Stomach smooth muscle (tissue), 2 donors: Measurements from ENCODE around the gene RILPL1.

Experiments
- H3K27ac ChIP-seq: one replicate; pipeline ENCODE4 v1.7.0; 2013; ENCODE audit warnings: mild to moderate bottlenecking, low read length, inconsistent platforms
- H3K27me3 ChIP-seq, 2 donors: one replicate each; pipeline ENCODE4 v1.7.0; 2013; ENCODE audit warnings: low read length in 2 of 2; ENCODE audit not compliant: insufficient read depth in 2 of 2, control insufficient read depth in 1 of 2
- H3K36me3 ChIP-seq, 2 donors: one replicate each; pipeline ENCODE4 v1.7.0; 2013; ENCODE audit warnings: low read length in 2 of 2; ENCODE audit not compliant: control insufficient read depth in 2 of 2, insufficient read depth in 2 of 2
- H3K4me1 ChIP-seq: one replicate; pipeline ENCODE4 v1.7.0; 2013; ENCODE audit warnings: low read length; ENCODE audit not compliant: control insufficient read depth, insufficient read depth
- H3K4me3 ChIP-seq, 2 donors: one replicate each; pipeline ENCODE4 v1.7.0; 2013; ENCODE audit warnings: low read length in 2 of 2
- H3K9ac ChIP-seq, 2 donors: one replicate each; pipeline ENCODE4 v1.7.0; 2013; ENCODE audit warnings: low read length in 2 of 2, mild to moderate bottlenecking in 1 of 2
- H3K9me3 ChIP-seq, 2 donors: one replicate each; pipeline ENCODE4 v1.7.0; 2013; ENCODE audit warnings: low read length in 2 of 2; ENCODE audit not compliant: control insufficient read depth in 2 of 2
- donor health status: healthy.
- donor health status: Pancreatic carcinoma.

RILPL1 gene

GRCh38 chr12:123530668-123531067, 2.9 kb downstream of the RILPL1 start:
- Histone ChIP-seq H3K27me3 (no peaks in the 10 kb centered on the region), H3K4me3 (peak overlapping the region in 1 of 2 donors; percentile 35), H3K9me3 (no peaks in the 10 kb centered on the region), H3K27ac (no peak overlapping the region), H3K36me3 (peaks cover 0 to 2% of the 10 kb centered on the region in 2 donors), H3K9ac (no peak overlapping the region), H3K4me1 (peaks cover 24% of the 10 kb centered on the region)

- no peak overlapping the region for H3K9ac ChIP-seq
- peaks cover 0 to 2% of the 10 kb centered on the region in 2 donors for H3K36me3 ChIP-seq
- no peak overlapping the region for H3K27ac ChIP-seq
- peaks cover 24% of the 10 kb centered on the region for H3K4me1 ChIP-seq
- no peaks in the 10 kb centered on the region for H3K9me3 ChIP-seq
- no peak overlapping the region for H3K4me3 ChIP-seq
- H3K27me3 ChIP-seq = no peaks in the 10 kb centered on the region
Measured at GRCh38 chr12:123529686-123530085, 3.8 kb downstream of the RILPL1 start.

- H3K36me3 ChIP-seq = peaks cover 3 to 7% of the 10 kb centered on the region in 2 donors
- no peak overlapping the region for H3K27ac ChIP-seq
- no peaks in the 10 kb centered on the region for H3K27me3 ChIP-seq
- no peaks in the 10 kb centered on the region for H3K9me3 ChIP-seq
- H3K9ac ChIP-seq = no peak overlapping the region
- peaks cover 19% of the 10 kb centered on the region for H3K4me1 ChIP-seq
- H3K4me3 ChIP-seq = no peak overlapping the region
Measured at GRCh38 chr12:123528858-123529257, 4.7 kb downstream of the RILPL1 start.

- Histone ChIP-seq H3K27me3 (no peaks in the 10 kb centered on the region), H3K27ac (no peak overlapping the region), H3K36me3 (peaks cover 16 to 22% of the 10 kb centered on the region in 2 donors), H3K9me3 (no peaks in the 10 kb centered on the region), H3K4me1 (peaks cover 7% of the 10 kb centered on the region), H3K9ac (no peak overlapping the region), H3K4me3 (no peak overlapping the region)
Measured at GRCh38 chr12:123526542-123527080, 6.9 kb downstream of the RILPL1 start.

GRCh38 chr12:123524378-123524777, 9.1 kb downstream of the RILPL1 start:
- Histone ChIP-seq H3K4me1 (peaks cover 7% of the 10 kb centered on the region), H3K9ac (no peak overlapping the region), H3K27ac (no peak overlapping the region), H3K4me3 (no peak overlapping the region), H3K27me3 (no peaks in the 10 kb centered on the region), H3K36me3 (peaks cover 25 to 30% of the 10 kb centered on the region in 2 donors), H3K9me3 (no peaks in the 10 kb centered on the region)

- Histone ChIP-seq H3K9me3 (no peaks in the 10 kb centered on the region), H3K9ac (no peak overlapping the region), H3K4me1 (peaks cover 12% of the 10 kb centered on the region), H3K4me3 (no peak overlapping the region), H3K27me3 (no peaks in the 10 kb centered on the region), H3K27ac (no peak overlapping the region), H3K36me3 (peaks cover 25 to 30% of the 10 kb centered on the region in 2 donors)
Measured at GRCh38 chr12:123523518-123523917, 10.0 kb downstream of the RILPL1 start.

- Histone ChIP-seq H3K27ac (no peak overlapping the region), H3K9me3 (no peaks in the 10 kb centered on the region), H3K4me1 (peaks cover 12% of the 10 kb centered on the region), H3K9ac (no peak overlapping the region), H3K36me3 (peaks cover 35% of the 10 kb centered on the region in 2 donors), H3K4me3 (no peak overlapping the region), H3K27me3 (no peaks in the 10 kb centered on the region)
Measured at GRCh38 chr12:123522164-123522563, 11.4 kb downstream of the RILPL1 start.

GRCh38 chr12:123520567-123521474, 12.7 kb downstream of the RILPL1 start:
- H3K4me1 ChIP-seq = peaks cover 12% of the 10 kb centered on the region
- H3K36me3 ChIP-seq = peaks cover 42 to 44% of the 10 kb centered on the region in 2 donors
- H3K27me3 ChIP-seq = no peaks in the 10 kb centered on the region
- no peak overlapping the region for H3K9ac ChIP-seq
- no peak overlapping the region for H3K4me3 ChIP-seq
- H3K27ac ChIP-seq = no peak overlapping the region
- no peaks in the 10 kb centered on the region for H3K9me3 ChIP-seq

- Histone ChIP-seq H3K27ac (peak overlapping the region; percentile 49), H3K36me3 (peaks cover 42 to 43% of the 10 kb centered on the region in 2 donors), H3K4me3 (peak overlapping the region; percentile 40 to 61), H3K9me3 (no peaks in the 10 kb centered on the region), H3K27me3 (no peaks in the 10 kb centered on the region), H3K4me1 (peaks cover 12% of the 10 kb centered on the region), H3K9ac (peak overlapping the region; percentile 36 to 59)
Measured at GRCh38 chr12:123519141-123520001, 14.1 kb downstream of the RILPL1 start.

- Histone ChIP-seq H3K27me3 (no peaks in the 10 kb centered on the region), H3K27ac (no peak overlapping the region), H3K9me3 (no peaks in the 10 kb centered on the region), H3K9ac (no peak overlapping the region), H3K36me3 (peaks cover 37 to 38% of the 10 kb centered on the region in 2 donors), H3K4me3 (no peak overlapping the region), H3K4me1 (peaks cover 12% of the 10 kb centered on the region)
Measured at GRCh38 chr12:123516216-123516780, 17.2 kb downstream of the RILPL1 start.
